ENCODE results near the gene EPB41L3. TPM values are rescaled to one million over a fixed set of nuclear protein-coding genes. Genes with fewer than 3 reads are reported as not detected.

Gene EPB41L3
- total RNA-seq, 1 experiment from 2014 or later = 0.34 TPM

GRCh38 chr18:5582076-5582475 lies 38.3 kb upstream of the EPB41L3 start:
- no peak overlapping the region for H3K4me2 ChIP-seq (ENCODE audit: low read length)
- H3K36me3 ChIP-seq (ENCODE audit: control insufficient read depth in 1 of 2, insufficient read depth in 2 of 2, low read length in 2 of 2) = no peaks in the 10 kb centered on the region
- intact Hi-C loops (cut with micrococcal nuclease) = no loop called here
- DNase-seq (ENCODE audit: low read depth, low spot score) (no peak), ATAC-seq (no peak)
- H3K9ac ChIP-seq (ENCODE audit: low read length) = no peak overlapping the region
- no peaks in the 10 kb centered on the region for H3K4me1 ChIP-seq (ENCODE audit: control insufficient read depth in 1 of 2, insufficient read depth in 2 of 2, low read length in 2 of 2)
- no peak overlapping the region for H3K27ac ChIP-seq (ENCODE audit: low read depth, low read length)
- CTCF ChIA-PET = no interaction called here
- peaks cover 7 to 22% of the 10 kb centered on the region in 2 experiments; a peak in 2 of 4 replicates for H3K9me3 ChIP-seq (ENCODE audit: control insufficient read depth in 1 of 2, insufficient read depth in 1 of 2, low read depth in 1 of 2, low read length in 2 of 2)
- TF ChIP-seq ATF3 (IDR thresholded peaks at IDR 0.05) (no peak), YY1 (IDR thresholded peaks at IDR 0.05; ENCODE audit: extremely low read depth, insufficient replicate concordance, low read depth, low read length) (no peak), JUND (IDR thresholded peaks at IDR 0.05) (no peak), SRF (IDR thresholded peaks at IDR 0.05; ENCODE audit: low read depth) (no peak), CTCF (IDR thresholded peaks at IDR 0.05 in 2 of 3, conservative IDR thresholded peaks at IDR 0.05 in 1 of 3; ENCODE audit: borderline replicate concordance in 1 of 3, insufficient read depth in 1 of 3, low read depth in 2 of 3, low read length in 2 of 3) (no peak)
- RAD21 ChIA-PET (ENCODE audit: low non-redundant PET in 1 of 2, low total read pairs in 2 of 2, uncharacterized antibody in 2 of 2, unreplicated experiment in 2 of 2) = no interaction called here
- BruUV-seq (replicated peaks) = no TSS peak
- no peaks in the 10 kb centered on the region for H3K9me2 ChIP-seq (ENCODE audit: insufficient read depth)
- H3K27me3 ChIP-seq (ENCODE audit: insufficient read depth, low read length) = no peaks in the 10 kb centered on the region
- no peaks in the 10 kb centered on the region for H3K79me2 ChIP-seq (ENCODE audit: insufficient read depth, low read length)
- POLR2A ChIA-PET = no interaction called here
- H3K4me3 ChIP-seq (replicated peaks in 1 of 2; ENCODE audit: low read depth in 1 of 2, low read length in 2 of 2) = no peak overlapping the region
- no peak overlapping the region for H2AFZ ChIP-seq (ENCODE audit: low read depth, low read length, poor library complexity, severe bottlenecking)
- no peaks in the 10 kb centered on the region for H4K20me1 ChIP-seq (ENCODE audit: insufficient read depth)

GRCh38 chr18:5574843-5575242 lies 31.0 kb upstream of the EPB41L3 start:
- TF ChIP-seq ATF3 (IDR thresholded peaks at IDR 0.05) (no peak), EZH2 (IDR thresholded peaks at IDR 0.05) (no peak), MAX (IDR thresholded peaks at IDR 0.05) (no peak), YY1 (IDR thresholded peaks at IDR 0.05; ENCODE audit: extremely low read depth, insufficient replicate concordance, low read depth, low read length) (no peak), CEBPB (IDR thresholded peaks at IDR 0.05; ENCODE audit: low read depth) (no peak), RAD21 (IDR thresholded peaks at IDR 0.05; ENCODE audit: low read depth) (no peak), ZNF274 (IDR thresholded peaks at IDR 0.05; ENCODE audit: low read depth, low read length) (no peak)
- no peaks in the 10 kb centered on the region for H3K27me3 ChIP-seq (ENCODE audit: insufficient read depth, low read length)
- BruUV-seq (replicated peaks) = no TSS peak
- no peak overlapping the region for H3K9ac ChIP-seq (ENCODE audit: low read length)
- H3K27ac ChIP-seq (ENCODE audit: low read depth, low read length) = no peak overlapping the region
- no peaks in the 10 kb centered on the region for H4K20me1 ChIP-seq (ENCODE audit: insufficient read depth)
- ATAC-seq (no peak), DNase-seq (ENCODE audit: low read depth, low spot score) (no peak)
- no peaks in the 10 kb centered on the region for H3K9me2 ChIP-seq (ENCODE audit: insufficient read depth)
- H3K79me2 ChIP-seq (ENCODE audit: insufficient read depth, low read length) = no peaks in the 10 kb centered on the region
- H3K36me3 ChIP-seq (ENCODE audit: control insufficient read depth in 1 of 2, insufficient read depth in 2 of 2, low read length in 2 of 2) = no peaks in the 10 kb centered on the region
- H3K4me2 ChIP-seq (ENCODE audit: low read length) = no peak overlapping the region
- ChIA-PET POLR2A (no interaction called here), CTCF (no interaction called here), RAD21 (ENCODE audit: low non-redundant PET in 1 of 2, low total read pairs in 2 of 2, uncharacterized antibody in 2 of 2, unreplicated experiment in 2 of 2) (no interaction called here)
- no peak overlapping the region for H2AFZ ChIP-seq (ENCODE audit: low read depth, low read length, poor library complexity, severe bottlenecking)
- H3K4me1 ChIP-seq (ENCODE audit: control insufficient read depth in 1 of 2, insufficient read depth in 2 of 2, low read length in 2 of 2) = no peaks in the 10 kb centered on the region
- intact Hi-C loops (cut with micrococcal nuclease) = no loop called here
- H3K4me3 ChIP-seq (replicated peaks in 1 of 2; ENCODE audit: low read depth in 1 of 2, low read length in 2 of 2) = no peak overlapping the region
- peaks cover 0 to 16% of the 10 kb centered on the region in 2 experiments; a peak in 2 of 4 replicates for H3K9me3 ChIP-seq (ENCODE audit: control insufficient read depth in 1 of 2, insufficient read depth in 1 of 2, low read depth in 1 of 2, low read length in 2 of 2)

Data from HCT116 (cell line).